Endothelial cell of umbilical vein (primary cell): ENCODE results near the gene TOP1. TPM values are rescaled to one million over a fixed set of nuclear protein-coding genes. Genes with fewer than 3 reads are reported as not detected.

Experiments
- BruUV-seq: library from RNA; stranded (reverse); fragments of 400-500 nt; replicated peaks from 2 replicates; lab custom pipeline; 2021; lab: Mats Ljungman, UMichigan
- CTCF ChIA-PET: fragments of 300-600, 350-600 bp; sonication (Branson Sonifier 250); formaldehyde crosslinking; loops from one replicate; lab custom pipeline; 2021; ENCODE audit warnings: antibody characterized with exemption, inconsistent platforms; lab: Charles Lee
- POLR2A ChIA-PET: fragments of 300-600, 350-600 bp; sonication (Branson Sonifier 250); formaldehyde crosslinking; loops from one replicate; lab custom pipeline; 2021; ENCODE audit warnings: antibody characterized with exemption, inconsistent platforms; lab: Charles Lee
- DNase-seq: peaks from one replicate; pipeline ENCODE4 v3.0.0-alpha.2; 2011; ENCODE audit warnings: low read depth, low spot score
- FAIRE-seq: peaks from 2 replicates; lab custom pipeline; 2011; peaks lifted over from hg19 to GRCh38; lab: Jason Lieb, UNC
- H2AFZ ChIP-seq: 2 replicates; pipeline ENCODE4 v1.6.0; 2012; ENCODE audit warnings: low read depth, low read length, control low read depth, inconsistent platforms
- H3K27ac ChIP-seq: 2 replicates; pipeline ENCODE4 v1.5.1; 2011; ENCODE audit warnings: low read depth, mild to moderate bottlenecking, control low read depth, low read length, moderate library complexity; ENCODE audit not compliant: insufficient read depth
- H3K27me3 ChIP-seq, 2 experiments: 2 replicates each; pipeline versions ENCODE4 v1.6.0 to v1.6.1; 2011; ENCODE audit warnings: low read length in 2 of 2, mixed read lengths in 1 of 2; ENCODE audit not compliant: control insufficient read depth in 2 of 2, insufficient read depth in 2 of 2
- H3K36me3 ChIP-seq, 2 experiments: 2 replicates in 1 of 2; 3 replicates in 1 of 2; pipeline ENCODE4 v1.5.1; 2011; ENCODE audit warnings: low read length in 2 of 2, mild to moderate bottlenecking in 1 of 2, moderate library complexity in 1 of 2; ENCODE audit not compliant: control insufficient read depth in 2 of 2, insufficient read depth in 2 of 2; ENCODE audit errors: extremely low read depth in 1 of 2
- H3K4me1 ChIP-seq: 3 replicates; pipeline ENCODE4 v1.5.1; 2011; ENCODE audit warnings: mild to moderate bottlenecking, low read length; ENCODE audit not compliant: control insufficient read depth, insufficient read depth; ENCODE audit errors: extremely low read depth
- H3K4me2 ChIP-seq: 2 replicates; pipeline ENCODE4 v1.6.1; 2011; ENCODE audit warnings: low read length, control low read depth, mixed read lengths; ENCODE audit not compliant: insufficient read depth
- H3K4me3 ChIP-seq, 3 experiments: fragments of 200-600 bp in 1 of 3; sonication (generic), shearing (Covaris generic) in 1 of 3; replicated peaks in 1 of 3; 2 replicates each; pipeline ENCODE4 v1.5.1; 2011 to 2016; ENCODE audit warnings: control low read depth in 3 of 3, low read length in 3 of 3, mild to moderate bottlenecking in 2 of 3, inconsistent platforms in 1 of 3, low read depth in 1 of 3, moderate library complexity in 1 of 3; ENCODE audit not compliant: insufficient read depth in 1 of 3
- H3K79me2 ChIP-seq: 2 replicates; pipeline ENCODE4 v1.6.0; 2012; ENCODE audit warnings: low read length, inconsistent platforms; ENCODE audit not compliant: control insufficient read depth, insufficient read depth
- H3K9ac ChIP-seq: replicated peaks from 2 replicates; pipeline ENCODE3; 2011; ENCODE audit warnings: low read length, control low read depth; ENCODE audit not compliant: insufficient read depth; ENCODE audit errors: extremely low read depth
- H3K9me1 ChIP-seq: replicated peaks from 3 replicates; pipeline ENCODE4 v1.6.0; 2011; ENCODE audit warnings: mild to moderate bottlenecking, low read length; ENCODE audit not compliant: control insufficient read depth, insufficient read depth; ENCODE audit errors: extremely low read depth
- H3K9me3 ChIP-seq: replicated peaks from 2 replicates; pipeline ENCODE4 v1.5.1; 2012; ENCODE audit warnings: low read length, inconsistent platforms; ENCODE audit not compliant: control insufficient read depth, insufficient read depth
- H4K20me1 ChIP-seq: replicated peaks from 2 replicates; pipeline ENCODE3; 2011; ENCODE audit warnings: mild to moderate bottlenecking, low read length; ENCODE audit not compliant: control insufficient read depth, insufficient read depth; ENCODE audit errors: extremely low read depth
- EZH2 ChIP-seq: IDR thresholded peaks from 2 replicates; pipeline ENCODE4 v1.6.1; 2012; ENCODE audit warnings: borderline replicate concordance, low read depth, mild to moderate bottlenecking, moderate library complexity, low read length, inconsistent platforms; ENCODE audit not compliant: severe bottlenecking
- GATA2 ChIP-seq: IDR thresholded peaks from 2 replicates; pipeline ENCODE4 v1.7.0; 2011; ENCODE audit warnings: low read depth, mild to moderate bottlenecking, moderate library complexity, mixed read lengths, low read length; ENCODE audit not compliant: insufficient read length, insufficient read depth
- JUN ChIP-seq: IDR thresholded peaks from 2 replicates; pipeline ENCODE4 v1.6.1; 2011; ENCODE audit warnings: borderline replicate concordance, low read depth; ENCODE audit not compliant: insufficient read length, insufficient read depth
- MYC ChIP-seq: IDR thresholded peaks from one replicate; pipeline ENCODE4 v1.6.1; 2011; ENCODE audit warnings: mild to moderate bottlenecking, low read depth, low read length
- POLR2AphosphoS5 ChIP-seq: IDR thresholded peaks from 2 replicates; pipeline ENCODE4 v1.6.1; 2012; ENCODE audit warnings: low read depth, mild to moderate bottlenecking, control low read depth, low read length, moderate library complexity; ENCODE audit not compliant: insufficient read depth
- dilution Hi-C: fragments of 300-500 bp; cut with MboI; formaldehyde crosslinking; loops from one replicate; pipeline ENCODE4 v1.15.0; 2019; ENCODE audit warnings: low sequenced_read_pairs; ENCODE audit not compliant: extremely low pct_ligation_motif_present
- intact Hi-C: fragments of 100-400 bp; cut with micrococcal nuclease; formaldehyde crosslinking; loops from one replicate; pipeline ENCODE4 v1.10.0; 2022
- polyA plus RNA-seq, 4 experiments: library from polyadenylated mRNA; depleted of rRNA in 3 of 4; stranded (reverse) in 3 of 4; unstranded in 1 of 4; fragments of >200 nt; gene quantifications; 2 replicates each; pipeline versions ENCODE4 v1.2.1 to v1.2.3, GENCODE V29; 2011 to 2012; ENCODE audit warnings: missing spikeins in 1 of 4
- total RNA-seq: library from RNA; stranded (reverse); gene quantifications from 2 replicates; pipeline ENCODE4 v1.2.3, GENCODE V29; 2021
- TF ChIP-seq, protein P1 (sequence below): IDR thresholded peaks from 2 replicates; pipeline ENCODE4 v1.6.1; 2011; ENCODE audit not compliant: insufficient read depth, insufficient read length

Gene TOP1
- total and polyA plus RNA-seq, 2 donors (not counting 3 experiments of a cell fraction or from before 2014, with no cell fraction given), result 7.0 to 77.4 TPM

DNA sequence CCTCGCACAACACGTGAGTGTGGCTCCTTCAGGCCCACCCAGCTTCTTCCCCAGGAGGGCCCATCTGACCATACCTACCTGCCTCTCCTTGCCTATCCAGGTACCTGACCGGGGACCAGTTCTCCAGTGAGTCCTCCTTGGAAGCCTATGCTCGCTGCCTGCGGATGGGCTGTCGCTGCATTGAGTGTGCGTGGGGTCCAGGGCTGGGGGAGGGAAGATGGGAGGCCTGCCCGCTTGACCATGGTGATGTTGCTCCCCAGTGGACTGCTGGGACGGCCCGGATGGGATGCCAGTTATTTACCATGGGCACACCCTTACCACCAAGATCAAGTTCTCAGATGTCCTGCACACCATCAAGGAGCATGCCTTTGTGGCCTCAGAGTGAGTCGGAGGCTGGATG, 135.2 kb downstream of the TOP1 start:
- H2AFZ ChIP-seq, result no peak overlapping the region
- ChIA-PET POLR2A (no interaction called here), CTCF (interaction anchor here (1.6 to 2.0 kb wide), 2 partner anchors 9 to 29 kb away, joined by 5 to 11 read pairs; no protein-coding TSS in a partner anchor)
- H3K4me2 ChIP-seq, result no peak overlapping the region
- H3K79me2 ChIP-seq, result peaks cover 8% of the 10 kb centered on the region
- no peak for TF ChIP-seq MYC
- TF ChIP-seq POLR2AphosphoS5, result no peak
- no peak for TF ChIP-seq EZH2
- TF ChIP-seq, protein P1, sequence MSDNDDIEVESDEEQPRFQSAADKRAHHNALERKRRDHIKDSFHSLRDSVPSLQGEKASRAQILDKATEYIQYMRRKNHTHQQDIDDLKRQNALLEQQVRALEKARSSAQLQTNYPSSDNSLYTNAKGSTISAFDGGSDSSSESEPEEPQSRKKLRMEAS, result no peak
- TF ChIP-seq JUN, result no peak
- TF ChIP-seq GATA2, result no peak
- no peak for FAIRE-seq
- no peaks in the 10 kb centered on the region for H3K9me1 ChIP-seq
- no peak overlapping the region for H3K9ac ChIP-seq
- H3K36me3 ChIP-seq, result peaks cover 32 to 76% of the 10 kb centered on the region in 2 experiments
- DNase-seq, result no peak
- H3K4me3 ChIP-seq, result no peak overlapping the region
- H3K4me1 ChIP-seq, result no peaks in the 10 kb centered on the region
- no peaks in the 10 kb centered on the region for H3K9me3 ChIP-seq
- no peaks in the 10 kb centered on the region for H3K27me3 ChIP-seq
- H3K27ac ChIP-seq, result no peak overlapping the region
- dilution Hi-C loops, result no loop called here
- H4K20me1 ChIP-seq, result no peaks in the 10 kb centered on the region
- no TSS peak for BruUV-seq
- intact Hi-C loops, result no loop called here
